ENCODE data around the gene CDC42SE1.

- TF ChIP-seq, protein P1, sequence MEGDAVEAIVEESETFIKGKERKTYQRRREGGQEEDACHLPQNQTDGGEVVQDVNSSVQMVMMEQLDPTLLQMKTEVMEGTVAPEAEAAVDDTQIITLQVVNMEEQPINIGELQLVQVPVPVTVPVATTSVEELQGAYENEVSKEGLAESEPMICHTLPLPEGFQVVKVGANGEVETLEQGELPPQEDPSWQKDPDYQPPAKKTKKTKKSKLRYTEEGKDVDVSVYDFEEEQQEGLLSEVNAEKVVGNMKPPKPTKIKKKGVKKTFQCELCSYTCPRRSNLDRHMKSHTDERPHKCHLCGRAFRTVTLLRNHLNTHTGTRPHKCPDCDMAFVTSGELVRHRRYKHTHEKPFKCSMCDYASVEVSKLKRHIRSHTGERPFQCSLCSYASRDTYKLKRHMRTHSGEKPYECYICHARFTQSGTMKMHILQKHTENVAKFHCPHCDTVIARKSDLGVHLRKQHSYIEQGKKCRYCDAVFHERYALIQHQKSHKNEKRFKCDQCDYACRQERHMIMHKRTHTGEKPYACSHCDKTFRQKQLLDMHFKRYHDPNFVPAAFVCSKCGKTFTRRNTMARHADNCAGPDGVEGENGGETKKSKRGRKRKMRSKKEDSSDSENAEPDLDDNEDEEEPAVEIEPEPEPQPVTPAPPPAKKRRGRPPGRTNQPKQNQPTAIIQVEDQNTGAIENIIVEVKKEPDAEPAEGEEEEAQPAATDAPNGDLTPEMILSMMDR (conservative IDR thresholded peaks at IDR 0.05 in 1 of 2, IDR thresholded peaks at IDR 0.05 in 1 of 2; ENCODE audit: extremely low read depth in 1 of 2, insufficient read depth in 1 of 2, low read depth in 1 of 2, low read length in 2 of 2) = no peak
- TF ChIP-seq EZH2 (IDR thresholded peaks at IDR 0.05; ENCODE audit: borderline replicate concordance, low read length) = no peak
These were observed 3.3 kb downstream of the CDC42SE1 start for GRCh38 chr1:151056149-151056548.
